T47D (cell line): Measurements from ENCODE around the gene ZNF761.
"Not testable (repeated sequence)": the region's sequence is repeated elsewhere in the genome, so short reads cannot be mapped to it uniquely, and the experiment has no call there.

ENCODE experiments used
- DNase-seq, 2 experiments: peaks; one replicate each; pipeline versions ENCODE4 v3.0.0 to v3.0.0-alpha.2; 2011 to 2012; ENCODE audit warnings: low read depth in 1 of 2, low spot score in 1 of 2
- JUND ChIP-seq: IDR thresholded peaks from 2 replicates; pipeline ENCODE4 v1.6.1; 2012; ENCODE audit warnings: low read depth
- in situ Hi-C: cut with HindIII; loops from 2 replicates; pipeline ENCODE4 v1.10.0; 2016; ENCODE audit warnings: low sequenced_read_pairs, low pct_unique_long_range_greater_than_20kb

ZNF761 gene

GRCh38 chr19:53422551-53422950 lies 9.2 kb upstream of the ZNF761 start:
- no peak for TF ChIP-seq JUND
- in situ Hi-C loops, result no loop called here
- no peak for DNase-seq

- DNase-seq, in situ Hi-C loops: not testable (repeated sequence)
These were observed 8.7 kb upstream of the ZNF761 start for GRCh38 chr19:53423074-53423473.

GRCh38 chr19:53423680-53424079 lies 8.1 kb upstream of the ZNF761 start:
- peak in 1 of 2 experiments; percentile 26 for DNase-seq
- in situ Hi-C loops, result not testable (repeated sequence)

- TF ChIP-seq JUND, result no peak
- in situ Hi-C loops, result no loop called here
These were observed 6.7 kb upstream of the ZNF761 start for GRCh38 chr19:53424968-53425597.

GRCh38 chr19:53432088-53432661 lies 391 bp downstream of the ZNF761 start:
- in situ Hi-C loops, result no loop called here
- peak in 1 of 2 experiments; percentile 13 for DNase-seq
- no peak for TF ChIP-seq JUND

More at GRCh38 chr19:53424968-53425597, 6.7 kb upstream of the ZNF761 start:
- peak; percentile 18 to 73 for DNase-seq

- in situ Hi-C loops, DNase-seq: not testable (repeated sequence)
These were observed 12.0 kb downstream of the ZNF761 start for GRCh38 chr19:53443809-53444208.

- in situ Hi-C loops, DNase-seq: not testable (repeated sequence)
These were observed 15.4 kb downstream of the ZNF761 start for GRCh38 chr19:53447196-53447595.

- TF ChIP-seq JUND, result no peak
- in situ Hi-C loops, result no loop called here
- no peak for DNase-seq
These were observed 24.0 kb downstream of the ZNF761 start for GRCh38 chr19:53455828-53456227.

- in situ Hi-C loops, DNase-seq: not testable (repeated sequence)
These were observed 28.4 kb downstream of the ZNF761 start for GRCh38 chr19:53460131-53460721.

GRCh38 chr19:53461866-53462265 lies 30.1 kb downstream of the ZNF761 start:
- in situ Hi-C loops, result no loop called here
- DNase-seq, result no peak
- TF ChIP-seq JUND, result no peak

GRCh38 chr19:53462861-53463260 lies 31.1 kb downstream of the ZNF761 start:
- DNase-seq, result no peak
- no peak for TF ChIP-seq JUND
- in situ Hi-C loops, result no loop called here

- TF ChIP-seq JUND, result no peak
- in situ Hi-C loops, result no loop called here
- DNase-seq, result peak in 1 of 2 experiments; percentile 64
These were observed 31.5 kb downstream of the ZNF761 start for GRCh38 chr19:53463263-53463662.

- in situ Hi-C loops, result no loop called here
- peak in 1 of 2 experiments; percentile 1 for DNase-seq
- no peak for TF ChIP-seq JUND
These were observed 35.1 kb downstream of the ZNF761 start for GRCh38 chr19:53466726-53467484.
